ENCODE results near the gene DPH2.

DPH2 gene

DNA sequence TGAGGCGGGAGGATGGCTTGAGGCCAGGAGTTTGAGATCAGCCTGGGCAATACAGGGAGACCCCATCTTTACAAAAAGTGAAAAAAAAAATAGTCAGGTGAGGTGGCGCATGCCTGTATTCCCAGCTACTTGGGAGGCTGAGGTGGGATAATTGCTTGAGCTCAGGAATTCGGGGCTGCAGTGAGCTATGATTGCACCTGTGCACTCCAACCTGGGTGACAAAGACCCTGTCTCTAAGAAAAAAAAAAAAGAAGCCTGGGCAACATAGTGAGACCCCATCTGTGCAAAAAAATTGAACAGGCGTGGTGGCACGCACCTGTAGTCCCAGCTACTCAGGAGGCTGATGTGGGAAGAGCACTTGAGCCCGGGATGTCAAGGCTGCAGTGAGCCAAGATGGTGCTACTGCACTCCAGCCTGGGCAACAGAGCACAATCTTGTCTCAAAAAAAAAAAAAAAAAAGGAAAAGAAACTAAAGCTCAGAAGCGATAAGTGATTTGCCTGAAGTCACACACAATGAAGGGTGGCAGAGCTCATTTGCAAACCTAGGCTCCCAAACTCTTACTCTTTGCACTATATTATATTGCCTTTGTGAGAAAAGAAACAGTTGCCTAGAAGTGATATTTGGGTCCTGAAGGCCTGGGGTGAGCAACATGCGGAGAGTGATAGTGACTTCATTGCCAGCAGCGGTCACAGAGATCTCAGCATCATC, 23.6 kb downstream of the DPH2 start:
- H3K4me3 ChIP-seq: no peak overlapping the region
- no peaks in the 10 kb centered on the region; the same call in 1 of the 2 replicates for H3K36me3 ChIP-seq (ENCODE audit: insufficient read depth, low read length)
- no peak overlapping the region for H3K9ac ChIP-seq (ENCODE audit: insufficient read length)
- TF ChIP-seq EZH2 (IDR thresholded peaks at IDR 0.05): no peak
- TF ChIP-seq POLR2AphosphoS5 (IDR thresholded peaks at IDR 0.05; ENCODE audit: borderline replicate concordance, low read depth, low read length): no peak
- TF ChIP-seq FOXP2 (optimal IDR thresholded peaks at IDR 0.05; ENCODE audit: control extremely low read depth, extremely low read length, insufficient read depth): no peak
- no peaks in the 10 kb centered on the region for H3K9me3 ChIP-seq (ENCODE audit: low read depth, low read length)
- no peak for DNase-seq (ENCODE audit: low read depth, low spot score)
- H3K27ac ChIP-seq: no peak overlapping the region

DNA sequence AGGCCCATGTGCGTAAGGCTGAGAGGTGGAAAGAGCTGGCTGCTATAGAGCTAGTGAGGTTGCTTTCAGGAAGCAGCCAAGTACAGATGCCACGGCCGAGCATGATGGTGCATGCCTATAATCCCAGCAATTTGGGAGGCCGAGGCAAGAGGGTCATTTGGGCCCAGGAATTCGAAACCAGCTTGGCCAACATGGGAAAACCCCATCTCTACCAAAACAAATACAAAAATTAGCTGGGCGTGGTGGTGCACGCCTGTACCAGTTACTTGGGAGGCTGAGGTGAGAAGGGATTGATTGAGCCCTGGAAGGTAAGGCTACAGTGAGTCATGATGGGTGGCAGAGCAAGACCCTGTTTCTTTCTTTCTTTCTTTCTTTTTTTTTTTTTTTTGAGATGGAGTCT, 24.3 kb downstream of the DPH2 start:
- TF ChIP-seq POLR2AphosphoS5 (IDR thresholded peaks at IDR 0.05; ENCODE audit: borderline replicate concordance, low read depth, low read length): no peak
- no peak for TF ChIP-seq EZH2 (IDR thresholded peaks at IDR 0.05)
- no peak for TF ChIP-seq FOXP2 (optimal IDR thresholded peaks at IDR 0.05; ENCODE audit: control extremely low read depth, extremely low read length, insufficient read depth)
- H3K36me3 ChIP-seq (ENCODE audit: insufficient read depth, low read length): no peaks in the 10 kb centered on the region; the same call in 1 of the 2 replicates
- H3K27ac ChIP-seq: no peak overlapping the region
- no peaks in the 10 kb centered on the region for H3K9me3 ChIP-seq (ENCODE audit: low read depth, low read length)
- H3K4me3 ChIP-seq: no peak overlapping the region
- no peak for DNase-seq (ENCODE audit: low read depth, low spot score)
- H3K9ac ChIP-seq (ENCODE audit: insufficient read length): no peak overlapping the region

DNA sequence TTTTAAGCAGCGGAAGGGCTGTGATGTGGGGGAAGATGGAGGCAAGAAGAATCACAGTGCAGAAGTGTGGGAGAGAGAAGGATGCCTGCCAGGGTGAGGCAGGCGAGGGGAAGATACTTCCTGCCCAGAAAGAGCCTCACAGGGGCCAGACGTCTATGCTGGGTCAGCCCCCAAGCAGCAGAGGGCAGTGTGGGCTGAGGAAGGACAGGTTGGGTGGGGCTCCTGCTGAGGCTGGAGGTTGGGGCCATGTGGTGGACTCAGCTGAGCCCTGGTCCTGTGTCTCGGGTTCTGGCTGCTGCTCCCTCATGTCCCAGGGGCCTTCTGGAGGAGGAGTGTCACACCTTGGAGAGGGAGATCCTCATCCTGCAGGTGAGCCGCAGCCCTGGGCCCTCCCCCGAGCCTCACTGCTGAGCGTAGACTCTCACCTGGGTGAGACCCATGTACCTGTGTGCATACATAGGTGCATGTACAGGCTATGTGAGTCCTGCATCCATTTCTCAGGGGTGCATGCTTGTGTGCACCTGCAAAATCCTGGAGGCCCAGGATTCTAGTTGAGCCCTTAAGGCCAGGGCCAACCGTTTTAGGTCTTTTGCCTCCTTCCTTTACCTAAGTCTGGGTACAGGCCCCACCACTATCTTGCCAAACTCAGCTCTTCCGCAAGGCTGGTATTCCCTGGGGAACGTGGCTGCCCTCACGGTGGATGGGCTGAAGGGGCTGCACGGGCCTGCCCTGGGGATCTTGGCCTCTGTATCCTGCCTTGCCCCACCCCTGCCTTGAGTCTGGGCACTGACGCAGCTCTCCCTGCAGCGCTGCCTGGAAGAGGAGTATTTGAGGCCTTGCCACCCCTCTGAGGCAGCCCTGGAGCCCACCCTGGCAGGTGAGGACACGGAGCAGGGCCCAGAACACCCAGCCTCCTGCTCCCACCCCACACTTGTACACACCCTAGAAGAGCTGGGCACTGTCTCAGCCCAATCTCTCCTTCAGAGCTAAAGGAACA, 25.3 kb downstream of the DPH2 start:
- Histone ChIP-seq H3K4me3 (no peak overlapping the region), H3K9ac (ENCODE audit: insufficient read length) (no peak overlapping the region), H3K36me3 (ENCODE audit: insufficient read depth, low read length) (no peaks in the 10 kb centered on the region; the same call in 1 of the 2 replicates), H3K27ac (no peak overlapping the region), H3K9me3 (ENCODE audit: low read depth, low read length) (no peaks in the 10 kb centered on the region)
- no peak for DNase-seq (ENCODE audit: low read depth, low spot score)
- no peak for TF ChIP-seq POLR2AphosphoS5 (IDR thresholded peaks at IDR 0.05; ENCODE audit: borderline replicate concordance, low read depth, low read length)
- no peak for TF ChIP-seq FOXP2 (optimal IDR thresholded peaks at IDR 0.05; ENCODE audit: control extremely low read depth, extremely low read length, insufficient read depth)
- no peak for TF ChIP-seq EZH2 (IDR thresholded peaks at IDR 0.05)

DNA sequence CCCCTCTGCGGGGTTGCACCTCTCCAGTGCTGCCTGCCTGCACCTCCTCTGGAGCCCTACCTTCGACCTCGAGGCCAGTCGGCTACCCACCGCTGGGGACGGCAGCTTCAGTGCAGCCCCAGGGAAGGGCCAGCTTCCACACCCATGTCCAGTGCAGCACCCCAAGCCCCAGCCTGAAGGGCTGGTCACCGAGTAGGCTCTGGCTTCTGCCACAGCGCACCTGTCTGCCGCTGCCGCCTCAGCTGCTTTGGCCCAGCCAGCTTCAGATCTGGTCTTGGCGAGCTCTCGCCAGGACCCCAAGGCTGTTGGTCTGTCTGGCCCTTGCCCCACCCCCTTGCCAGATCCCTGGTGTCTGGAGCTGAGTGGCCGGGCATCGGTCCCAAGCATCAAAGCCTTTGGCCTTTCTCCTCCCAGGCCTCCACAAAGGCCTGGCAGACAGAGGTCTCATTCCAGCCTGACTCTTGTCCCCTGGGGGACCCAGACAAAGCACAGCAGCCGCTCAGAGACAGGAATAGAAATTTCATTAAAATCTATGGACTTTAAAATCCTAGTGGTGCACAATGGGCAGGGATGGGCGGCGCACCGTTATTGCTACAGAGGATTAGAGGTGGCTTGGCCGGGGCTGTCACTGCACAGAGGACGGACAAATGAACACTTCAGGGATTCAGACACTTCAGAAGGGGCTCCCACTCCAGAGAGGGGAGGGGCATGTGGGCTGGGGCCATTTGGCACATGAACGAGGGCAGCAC, 26.3 kb downstream of the DPH2 start:
- Histone ChIP-seq H3K9me3 (ENCODE audit: low read depth, low read length) (no peaks in the 10 kb centered on the region), H3K36me3 (ENCODE audit: insufficient read depth, low read length) (peaks cover 10% of the 10 kb centered on the region; the same call in 1 of the 2 replicates), H3K4me3 (no peak overlapping the region), H3K9ac (ENCODE audit: insufficient read length) (no peak overlapping the region), H3K27ac (no peak overlapping the region)
- DNase-seq (ENCODE audit: low read depth, low spot score): no peak
- TF ChIP-seq EZH2 (IDR thresholded peaks at IDR 0.05) (no peak), POLR2AphosphoS5 (IDR thresholded peaks at IDR 0.05; ENCODE audit: borderline replicate concordance, low read depth, low read length) (no peak), FOXP2 (optimal IDR thresholded peaks at IDR 0.05; ENCODE audit: control extremely low read depth, extremely low read length, insufficient read depth) (no peak)

DNA sequence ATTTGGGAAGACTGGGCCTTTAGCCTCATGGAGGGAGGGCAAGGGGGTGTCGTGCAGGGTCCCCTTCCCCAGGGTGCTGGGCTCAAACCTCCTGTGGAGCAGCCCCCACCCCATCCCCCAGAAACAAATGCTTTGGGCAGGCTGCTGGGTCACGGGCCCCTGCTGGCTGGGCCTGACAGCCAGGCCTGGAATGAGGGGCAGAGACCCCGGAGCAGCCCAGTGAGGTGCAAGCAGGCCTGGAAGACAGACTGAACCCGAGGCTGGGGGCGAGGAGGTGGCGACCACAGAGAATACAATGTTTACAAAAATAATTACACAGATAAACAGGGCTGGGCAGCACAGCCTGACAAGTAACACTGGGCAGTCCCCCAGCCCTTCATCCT, 26.9 kb downstream of the DPH2 start:
- H3K9me3 ChIP-seq (ENCODE audit: low read depth, low read length): no peaks in the 10 kb centered on the region
- H3K27ac ChIP-seq: no peak overlapping the region
- no peak overlapping the region for H3K4me3 ChIP-seq
- H3K9ac ChIP-seq (ENCODE audit: insufficient read length): no peak overlapping the region
- no peak for DNase-seq (ENCODE audit: low read depth, low spot score)
- peaks cover 13% of the 10 kb centered on the region; the same call in 1 of the 2 replicates for H3K36me3 ChIP-seq (ENCODE audit: insufficient read depth, low read length)
- TF ChIP-seq FOXP2 (optimal IDR thresholded peaks at IDR 0.05; ENCODE audit: control extremely low read depth, extremely low read length, insufficient read depth) (no peak), POLR2AphosphoS5 (IDR thresholded peaks at IDR 0.05; ENCODE audit: borderline replicate concordance, low read depth, low read length) (no peak), EZH2 (IDR thresholded peaks at IDR 0.05) (no peak)

DNA sequence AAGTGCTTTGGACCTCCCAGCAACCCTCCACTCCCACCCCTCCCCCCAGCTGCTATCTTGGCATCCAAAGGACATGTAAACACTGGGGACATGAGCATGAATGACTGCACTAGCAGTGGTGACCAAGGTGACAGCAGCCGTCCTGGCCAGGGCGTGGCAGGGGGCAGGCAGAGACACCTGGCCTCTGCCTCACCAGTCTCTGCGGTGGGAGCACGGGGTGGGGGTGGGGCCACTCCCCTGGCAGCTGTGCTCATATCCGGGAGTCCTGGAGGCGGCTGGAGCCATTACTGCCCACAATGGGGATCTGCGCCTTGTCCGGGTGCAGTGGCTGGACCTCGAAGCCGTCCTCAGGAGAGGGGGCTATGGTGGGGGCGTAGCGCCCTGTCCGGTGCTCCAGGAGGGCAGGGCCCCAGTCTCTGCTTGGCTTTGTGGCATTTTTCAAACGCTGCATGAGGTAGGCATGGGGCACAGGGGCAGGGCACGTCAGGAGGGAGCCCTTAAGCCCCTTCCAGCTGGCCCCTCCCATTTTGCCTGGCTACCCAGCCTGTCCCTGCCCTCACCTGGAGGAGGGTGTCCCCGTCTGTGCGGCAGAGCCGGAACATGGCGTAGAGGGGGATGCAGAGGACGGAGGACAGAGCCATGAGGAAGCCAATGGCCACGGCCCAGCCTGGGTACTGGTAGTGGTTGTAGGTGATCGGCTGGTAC, 27.6 kb downstream of the DPH2 start:
- Histone ChIP-seq H3K36me3 (ENCODE audit: insufficient read depth, low read length) (peaks cover 17% of the 10 kb centered on the region; the same call in 1 of the 2 replicates), H3K9me3 (ENCODE audit: low read depth, low read length) (no peaks in the 10 kb centered on the region), H3K4me3 (no peak overlapping the region), H3K27ac (no peak overlapping the region), H3K9ac (ENCODE audit: insufficient read length) (no peak overlapping the region)
- TF ChIP-seq FOXP2 (optimal IDR thresholded peaks at IDR 0.05; ENCODE audit: control extremely low read depth, extremely low read length, insufficient read depth): no peak
- no peak for TF ChIP-seq POLR2AphosphoS5 (IDR thresholded peaks at IDR 0.05; ENCODE audit: borderline replicate concordance, low read depth, low read length)
- no peak for TF ChIP-seq EZH2 (IDR thresholded peaks at IDR 0.05)
- DNase-seq (ENCODE audit: low read depth, low spot score): no peak

DNA sequence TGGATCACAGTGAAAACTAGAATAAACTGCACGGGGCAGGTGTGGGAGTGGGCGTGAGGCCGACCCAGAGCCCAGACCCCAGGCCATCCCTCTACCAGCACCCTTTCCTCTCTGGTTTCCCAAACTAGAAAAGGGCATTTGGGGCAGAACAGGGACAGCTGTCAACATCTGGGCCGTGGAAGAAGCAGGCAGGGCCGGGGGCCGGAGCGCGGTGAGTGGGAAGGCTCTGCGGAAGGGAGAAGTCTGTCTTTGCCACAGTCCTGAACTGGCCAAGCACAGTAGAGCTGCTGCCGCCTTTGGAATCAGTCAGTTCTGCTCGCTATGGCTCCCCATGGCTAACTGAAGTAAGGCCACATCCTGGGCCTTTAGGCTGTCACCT, 28.2 kb downstream of the DPH2 start:
- Histone ChIP-seq H3K27ac (no peak overlapping the region), H3K36me3 (ENCODE audit: insufficient read depth, low read length) (peaks cover 21% of the 10 kb centered on the region; the same call in 1 of the 2 replicates), H3K9ac (ENCODE audit: insufficient read length) (no peak overlapping the region), H3K9me3 (ENCODE audit: low read depth, low read length) (no peaks in the 10 kb centered on the region), H3K4me3 (no peak overlapping the region)
- no peak for DNase-seq (ENCODE audit: low read depth, low spot score)
- no peak for TF ChIP-seq FOXP2 (optimal IDR thresholded peaks at IDR 0.05; ENCODE audit: control extremely low read depth, extremely low read length, insufficient read depth)
- TF ChIP-seq POLR2AphosphoS5 (IDR thresholded peaks at IDR 0.05; ENCODE audit: borderline replicate concordance, low read depth, low read length): no peak
- no peak for TF ChIP-seq EZH2 (IDR thresholded peaks at IDR 0.05)
